Epithelial cell of proximal tubule (primary cell): Measurements from ENCODE around the gene SP5. TPM values are rescaled to one million over a fixed set of nuclear protein-coding genes. Genes with fewer than 3 reads are reported as not detected.

Experiments
- DNase-seq: peaks from one replicate; pipeline ENCODE4 v3.0.0-alpha.2; 2011; ENCODE audit warnings: low read depth
- H3K4me3 ChIP-seq: 2 replicates; pipeline ENCODE4 v1.5.1; 2011; ENCODE audit warnings: low read depth, mild to moderate bottlenecking, low read length
- CTCF ChIP-seq: conservative IDR thresholded peaks from 2 replicates; pipeline ENCODE4 v1.5.1; 2012; ENCODE audit warnings: low read depth, mild to moderate bottlenecking, low read length
- total RNA-seq: library from RNA; depleted of rRNA; stranded (reverse); fragments of >200 nt; gene quantifications from 2 replicates; pipeline ENCODE4 v1.2.3, GENCODE V29; 2015

Gene SP5
- total RNA-seq, 1 donor from 2014 or later = not detected

GRCh38 chr2:170679607-170680079, 35.5 kb upstream of the SP5 start:
- no peak for DNase-seq
- H3K4me3 ChIP-seq = peak overlapping the region; percentile 4
- no peak for TF ChIP-seq CTCF

DNA sequence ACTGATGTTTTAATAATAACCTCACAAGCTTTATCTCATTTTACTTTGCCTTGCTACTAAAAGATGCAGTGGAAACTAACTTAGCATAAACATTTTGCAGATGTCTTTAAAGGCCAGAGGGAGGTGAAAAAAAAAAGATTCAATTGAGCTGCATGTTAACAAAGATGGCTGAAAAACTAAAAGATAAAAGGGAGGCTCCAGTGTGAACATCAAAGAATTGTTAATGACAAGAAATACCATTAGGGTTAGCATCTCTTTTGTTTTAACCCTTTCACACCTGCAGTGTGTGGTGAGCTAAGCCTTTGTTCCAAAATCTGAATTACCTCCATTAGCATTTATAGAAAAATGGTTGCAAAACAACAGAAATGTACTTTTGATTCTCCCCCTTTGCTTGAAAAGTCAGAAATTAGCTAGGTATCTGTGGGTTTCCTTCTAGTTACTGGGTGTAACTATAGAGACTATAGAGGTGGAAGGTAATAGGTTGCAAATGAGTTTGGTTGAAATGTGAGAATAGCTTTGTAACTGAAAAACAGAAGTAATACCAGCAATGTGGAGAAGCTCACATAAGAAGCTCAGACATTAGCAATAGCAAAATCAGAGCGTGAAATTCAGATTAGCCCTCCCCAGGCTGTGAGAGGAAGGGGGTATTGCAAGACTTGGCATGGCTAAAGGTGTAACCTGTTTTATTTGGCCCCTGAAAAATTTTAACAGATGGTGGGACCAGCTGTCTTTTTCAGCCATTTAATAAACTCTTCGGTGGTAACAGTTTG, 34.8 kb upstream of the SP5 start:
- no peak overlapping the region for H3K4me3 ChIP-seq
- no peak for TF ChIP-seq CTCF
- no peak for DNase-seq

GRCh38 chr2:170681311-170681710, 33.8 kb upstream of the SP5 start:
- no peak for DNase-seq
- no peak overlapping the region for H3K4me3 ChIP-seq
- TF ChIP-seq CTCF = no peak

- no peak for TF ChIP-seq CTCF
- no peak for DNase-seq
- no peak overlapping the region for H3K4me3 ChIP-seq
These were observed 29.5 kb upstream of the SP5 start for GRCh38 chr2:170685591-170685990.

GRCh38 chr2:170689481-170689880, 25.7 kb upstream of the SP5 start:
- no peak for DNase-seq
- no peak overlapping the region for H3K4me3 ChIP-seq
- no peak for TF ChIP-seq CTCF

DNA sequence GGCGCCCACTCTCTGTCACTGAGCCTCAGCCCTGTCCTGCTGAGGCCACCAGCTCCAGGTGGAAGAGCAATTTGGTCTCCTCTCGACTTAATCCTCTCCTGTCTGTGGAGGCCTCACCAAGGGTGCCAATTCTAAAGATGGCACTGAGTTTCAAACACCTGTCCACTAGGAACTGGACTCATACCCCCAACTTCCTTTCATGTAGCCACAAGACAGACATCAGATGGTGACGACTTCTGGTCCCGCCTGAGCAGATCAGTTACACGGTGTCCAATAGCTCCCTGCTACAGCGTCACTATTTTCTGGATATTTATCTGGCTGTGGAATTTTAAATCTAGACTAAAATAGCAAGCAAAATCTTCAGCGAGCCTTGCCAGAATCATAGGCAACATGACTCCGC, 24.5 kb upstream of the SP5 start:
- no peak for DNase-seq
- no peak for TF ChIP-seq CTCF

GRCh38 chr2:170694316-170694715, 20.8 kb upstream of the SP5 start:
- no peak for DNase-seq
- no peak overlapping the region for H3K4me3 ChIP-seq
- no peak for TF ChIP-seq CTCF

More for the DNA sequence above, 24.5 kb upstream of the SP5 start:
- H3K4me3 ChIP-seq = no peak overlapping the region
